SHP77 treated with DMSO at 0.1 percent for 48 hours (cell line): ENCODE measurements around the gene TPD52L2.
"Not testable (repeated sequence)": the region's sequence is repeated elsewhere in the genome, so short reads cannot be mapped to it uniquely, and the experiment has no call there.

ENCODE experiments used
- DNase-seq: peaks from one replicate; lab custom pipeline; 2025; lab: John Stamatoyannopoulos, UW

The TPD52L2 gene

GRCh38 chr20:63878899-63879663, 14.0 kb downstream of the TPD52L2 start:
- DNase-seq = no peak

- not testable (repeated sequence) for DNase-seq
Measured at GRCh38 chr20:63880901-63881300, 15.8 kb downstream of the TPD52L2 start.

GRCh38 chr20:63881451-63882226, 16.6 kb downstream of the TPD52L2 start:
- no peak for DNase-seq

- DNase-seq = no peak
Measured at GRCh38 chr20:63882257-63883200, 17.5 kb downstream of the TPD52L2 start.

GRCh38 chr20:63883201-63883593, 18.1 kb downstream of the TPD52L2 start:
- DNase-seq = no peak

- DNase-seq = no peak
Measured at GRCh38 chr20:63884506-63885263, 19.6 kb downstream of the TPD52L2 start.

- no peak for DNase-seq
Measured at GRCh38 chr20:63885264-63886053, 20.4 kb downstream of the TPD52L2 start.

GRCh38 chr20:63886054-63886419, 21.0 kb downstream of the TPD52L2 start:
- DNase-seq = no peak

GRCh38 chr20:63886921-63887320, 21.9 kb downstream of the TPD52L2 start:
- no peak for DNase-seq

- DNase-seq = no peak
Measured at GRCh38 chr20:63889241-63890200, 24.5 kb downstream of the TPD52L2 start.

GRCh38 chr20:63890201-63890576, 25.1 kb downstream of the TPD52L2 start:
- no peak for DNase-seq

GRCh38 chr20:63890616-63891015, 25.5 kb downstream of the TPD52L2 start:
- no peak for DNase-seq

GRCh38 chr20:63891061-63892002, 26.3 kb downstream of the TPD52L2 start:
- DNase-seq = no peak

GRCh38 chr20:63892402-63892801, 27.3 kb downstream of the TPD52L2 start:
- DNase-seq = no peak

GRCh38 chr20:63893999-63894357, 28.9 kb downstream of the TPD52L2 start:
- no peak for DNase-seq

- peak; percentile 89 for DNase-seq
Measured at GRCh38 chr20:63894358-63895201, 29.5 kb downstream of the TPD52L2 start, which contains the start of gene DNAJC5. DNAJC5 (plus strand) TSS chr20:63895126; CDS start chr20:63928346, 33,220 bp downstream.

GRCh38 chr20:63895202-63895951, 30.3 kb downstream of the TPD52L2 start:
- DNase-seq = no peak
